GM21526 (cell line): ENCODE data around the gene NLN.
"Not testable (repeated sequence)": the region's sequence is repeated elsewhere in the genome, so short reads cannot be mapped to it uniquely, and the experiment has no call there.

Experiments
- ATAC-seq: cut with Tn5 transposase; IDR thresholded peaks from one replicate; pipeline ENCODE4 v1.9.1; 2021; ENCODE audit warnings: moderate library complexity; ENCODE audit not compliant: unreplicated experiment, low FRiP score

Gene NLN

GRCh38 chr5:65769539-65769938 is 47.5 kb downstream of the NLN start:
- no peak for ATAC-seq

- no peak for ATAC-seq
These were observed 49.3 kb downstream of the NLN start for GRCh38 chr5:65771266-65771665.

DNA sequence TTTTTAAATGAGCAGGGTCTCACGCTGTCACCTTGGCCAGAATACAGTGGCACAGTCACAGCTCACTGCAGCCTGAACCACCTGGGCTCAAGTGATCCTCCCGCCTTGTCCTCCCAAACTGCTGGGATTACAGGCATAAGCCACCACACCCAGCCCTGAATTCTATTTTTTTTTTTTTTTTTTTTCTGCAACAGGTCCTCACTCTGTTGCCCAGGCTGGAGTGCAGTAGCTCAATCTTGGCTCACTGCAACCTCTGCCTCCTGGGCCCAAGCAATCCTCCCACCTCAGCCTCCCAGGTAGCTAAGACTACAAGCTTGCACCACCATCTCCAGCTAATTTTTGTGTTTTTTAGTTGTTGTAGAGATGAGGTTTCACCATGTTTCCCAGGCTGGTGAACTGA is 51.0 kb downstream of the NLN start:
- not testable (repeated sequence) for ATAC-seq

DNA sequence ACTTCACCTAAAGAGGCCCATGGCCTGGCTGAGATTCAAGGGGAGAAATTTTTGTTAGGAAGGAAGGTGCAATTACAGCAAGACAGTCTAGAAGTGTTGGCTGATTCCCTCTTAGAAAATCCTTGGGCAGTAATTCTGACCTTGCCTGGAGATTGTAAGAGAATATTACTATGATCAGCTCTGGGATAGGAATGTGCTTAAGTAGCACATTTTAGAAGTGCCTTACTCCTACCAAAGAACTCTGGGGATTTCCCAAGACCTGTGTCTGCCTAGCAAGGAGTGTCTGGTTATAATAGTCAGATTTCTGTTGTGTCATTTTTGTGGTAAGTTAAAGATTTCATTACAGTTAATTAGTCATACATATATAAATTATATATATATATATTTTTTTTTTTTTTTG is 52.3 kb downstream of the NLN start:
- ATAC-seq = no peak

- ATAC-seq = no peak
These were observed 53.5 kb downstream of the NLN start for GRCh38 chr5:65775476-65775875.

- no peak for ATAC-seq
These were observed 54.6 kb downstream of the NLN start for GRCh38 chr5:65776441-65777141.

DNA sequence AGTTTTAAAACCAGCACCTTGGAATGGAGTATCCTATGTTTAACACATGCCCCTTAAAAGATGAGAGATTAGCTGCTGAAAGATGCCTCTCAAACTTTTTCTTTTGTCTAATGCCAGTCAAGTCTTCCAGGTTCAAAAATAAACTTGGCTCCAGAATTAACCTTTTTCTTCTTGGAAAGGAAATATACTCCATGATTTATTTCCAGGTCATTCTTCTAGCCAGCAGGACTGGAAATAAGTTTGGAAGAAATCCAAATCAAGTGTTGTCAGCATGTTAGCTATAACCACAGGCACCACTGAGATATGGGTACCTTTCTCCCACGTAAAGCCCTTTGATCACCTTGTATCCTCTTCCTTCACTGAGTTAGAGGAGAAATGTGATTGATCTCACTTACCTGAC is 56.1 kb downstream of the NLN start:
- ATAC-seq = no peak

DNA sequence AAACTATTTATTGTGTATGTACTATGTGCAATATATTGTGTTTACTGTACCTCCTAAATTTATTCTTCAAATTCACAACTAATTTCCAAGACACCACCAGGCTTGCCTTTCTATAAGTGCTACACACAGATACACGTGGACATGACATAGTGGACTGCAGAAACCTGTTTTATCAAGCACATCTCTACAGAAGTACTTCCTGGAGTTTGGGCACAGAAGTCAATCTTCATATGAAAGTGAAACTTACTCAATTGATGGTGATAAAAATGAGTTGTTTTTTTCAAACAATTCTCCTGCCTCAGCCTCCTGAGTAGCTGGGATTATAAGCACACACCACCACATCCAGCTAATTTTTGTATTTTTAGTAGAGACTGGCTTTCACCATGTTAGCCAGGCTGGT is 57.6 kb downstream of the NLN start:
- peak; percentile 67 for ATAC-seq

- not testable (repeated sequence) for ATAC-seq
These were observed 66.3 kb downstream of the NLN start for GRCh38 chr5:65788296-65788695.

DNA sequence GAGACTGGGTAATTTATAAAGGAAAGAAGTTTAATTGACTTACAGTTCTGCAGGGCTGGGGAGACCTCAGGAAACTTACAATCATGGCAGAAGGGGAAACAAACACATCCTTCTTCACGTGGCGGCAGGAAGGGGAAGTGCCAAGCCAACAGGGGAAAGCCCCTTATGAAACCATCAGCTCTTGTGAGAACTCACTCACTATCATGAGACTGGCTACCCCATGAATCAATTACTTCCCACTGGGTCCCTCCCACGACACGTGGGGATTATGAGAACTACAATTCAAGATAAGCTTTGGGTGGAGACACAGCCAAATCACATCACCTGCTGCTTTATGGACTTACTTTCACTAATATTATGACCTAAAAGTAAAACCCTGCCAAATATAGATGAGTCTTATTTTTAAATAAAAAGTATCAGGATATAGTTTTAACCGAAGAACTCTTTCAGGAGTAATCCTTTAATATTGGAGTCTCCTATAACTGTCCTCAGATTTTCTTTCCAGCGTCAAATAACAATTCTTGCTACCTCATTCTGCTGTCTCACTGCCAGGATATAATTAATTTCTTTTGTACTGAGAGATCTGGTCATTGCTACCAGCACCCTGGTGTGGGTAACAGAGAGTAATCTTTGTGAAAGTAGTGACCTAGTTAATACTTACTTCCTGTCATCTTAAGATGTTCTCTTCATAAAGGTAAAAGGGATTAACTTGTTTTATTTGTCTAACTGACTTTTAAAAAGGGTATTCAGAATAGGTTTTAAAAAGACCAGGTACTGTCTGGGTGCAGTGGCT is 68.6 kb downstream of the NLN start:
- no peak for ATAC-seq

DNA sequence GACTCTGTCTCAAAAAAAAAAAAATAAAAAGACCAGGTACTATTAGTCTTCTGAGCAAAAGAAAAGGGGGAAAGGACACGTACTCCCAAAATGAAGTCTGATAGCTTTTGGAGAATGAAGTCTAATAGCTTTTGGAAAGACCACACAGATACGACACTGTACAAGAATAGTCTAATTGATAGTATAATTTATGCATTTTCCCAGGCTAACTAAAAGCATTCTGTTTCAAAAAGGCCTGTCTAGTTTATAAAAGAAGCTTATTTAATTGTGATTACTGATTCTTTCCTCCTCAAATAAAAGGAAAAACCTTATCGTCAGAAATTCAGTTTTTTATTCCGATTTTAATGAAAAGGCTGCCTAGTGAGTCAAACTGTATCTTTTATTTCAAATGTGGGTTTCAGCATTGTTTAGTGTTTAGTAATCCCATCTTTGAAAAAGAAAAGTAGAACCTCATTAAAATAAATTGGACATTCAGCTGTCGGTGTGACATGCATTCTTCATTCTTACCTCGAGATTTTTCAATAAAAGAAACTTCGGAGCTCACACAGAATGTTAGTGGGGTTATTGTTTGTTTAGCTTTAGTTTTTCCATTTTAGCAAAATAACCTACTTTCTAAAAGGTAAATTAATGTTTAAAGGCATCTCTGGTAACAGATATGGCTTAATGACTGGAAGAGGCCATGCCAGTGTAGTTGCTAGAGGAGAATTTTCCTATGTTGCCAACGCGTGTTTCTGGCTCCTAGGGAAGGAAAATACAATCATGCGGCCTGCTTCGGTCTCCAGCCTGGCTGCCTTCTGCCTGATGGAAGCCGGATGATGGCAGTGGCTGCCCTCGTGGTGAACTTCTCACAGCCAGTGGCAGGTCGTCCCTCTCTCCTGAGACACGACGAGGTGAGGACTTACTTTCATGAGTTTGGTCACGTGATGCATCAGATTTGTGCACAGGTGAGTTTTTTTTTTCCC is 70.0 kb downstream of the NLN start:
- no peak for ATAC-seq

DNA sequence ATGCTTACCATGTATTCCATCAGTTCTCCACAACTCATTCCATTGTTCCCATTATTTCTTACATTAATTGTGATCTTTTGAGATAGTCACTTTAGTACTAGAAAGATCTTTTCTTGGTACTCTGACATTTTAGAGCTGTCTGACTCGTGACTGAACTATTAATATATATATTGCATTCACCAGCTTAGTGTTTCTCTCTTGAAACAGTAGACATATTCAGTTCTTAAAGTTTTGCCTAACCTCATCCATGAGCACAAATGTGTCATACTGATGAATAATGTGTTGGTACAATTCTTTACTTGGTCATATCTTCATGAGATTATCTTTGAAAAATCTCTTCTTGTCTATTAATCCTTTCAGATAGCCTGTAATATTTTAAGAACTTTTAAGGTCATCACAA is 74.3 kb downstream of the NLN start:
- no peak for ATAC-seq

DNA sequence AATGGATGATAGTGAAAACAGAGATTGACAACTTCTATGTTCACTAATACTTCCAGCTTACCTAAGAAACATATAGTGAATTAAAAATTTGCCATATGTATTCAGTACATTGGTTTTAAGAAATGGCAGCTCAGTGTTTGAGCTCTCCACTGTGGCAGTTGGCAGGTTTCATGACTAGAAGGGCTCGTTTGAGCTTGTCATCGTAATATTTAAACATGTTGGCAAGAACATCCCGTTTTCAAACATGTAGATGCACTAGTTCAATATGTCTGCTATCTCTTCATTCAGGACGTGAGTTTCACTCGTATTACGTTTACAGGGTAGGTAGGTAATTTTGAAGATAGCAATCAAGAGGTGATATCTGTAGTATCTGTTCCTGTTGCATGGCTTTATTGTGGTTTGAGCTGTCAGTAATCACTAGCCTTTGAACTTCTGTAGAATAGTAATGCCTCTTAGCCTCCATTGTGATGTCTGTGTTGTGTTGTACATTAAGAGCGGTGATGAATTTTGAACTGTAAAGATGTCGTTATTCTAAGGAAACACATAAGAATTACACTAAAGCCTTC is 74.8 kb downstream of the NLN start:
- no peak for ATAC-seq

- no peak for ATAC-seq
These were observed 75.5 kb downstream of the NLN start for GRCh38 chr5:65797481-65797880.

DNA sequence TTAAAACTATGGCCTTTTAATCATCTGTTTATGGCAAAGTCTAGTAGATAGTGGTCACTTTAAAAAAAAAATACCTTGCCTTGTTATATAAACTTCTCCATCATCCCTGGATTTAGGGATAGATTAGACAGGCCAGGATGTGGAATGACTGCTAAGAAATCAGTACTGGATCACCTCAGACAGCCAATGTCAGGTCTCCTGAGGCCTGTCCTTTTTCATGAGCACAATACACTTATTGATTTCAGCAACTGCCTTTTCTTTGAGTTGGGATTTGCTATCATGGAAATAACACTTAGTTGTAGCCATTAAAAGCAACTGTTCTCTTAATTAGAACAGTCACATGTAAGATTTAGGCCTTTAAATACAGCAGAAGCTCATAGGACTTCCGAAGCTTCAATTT is 77.9 kb downstream of the NLN start:
- ATAC-seq = no peak

- ATAC-seq = no peak
These were observed 78.8 kb downstream of the NLN start for GRCh38 chr5:65800775-65801174.

DNA sequence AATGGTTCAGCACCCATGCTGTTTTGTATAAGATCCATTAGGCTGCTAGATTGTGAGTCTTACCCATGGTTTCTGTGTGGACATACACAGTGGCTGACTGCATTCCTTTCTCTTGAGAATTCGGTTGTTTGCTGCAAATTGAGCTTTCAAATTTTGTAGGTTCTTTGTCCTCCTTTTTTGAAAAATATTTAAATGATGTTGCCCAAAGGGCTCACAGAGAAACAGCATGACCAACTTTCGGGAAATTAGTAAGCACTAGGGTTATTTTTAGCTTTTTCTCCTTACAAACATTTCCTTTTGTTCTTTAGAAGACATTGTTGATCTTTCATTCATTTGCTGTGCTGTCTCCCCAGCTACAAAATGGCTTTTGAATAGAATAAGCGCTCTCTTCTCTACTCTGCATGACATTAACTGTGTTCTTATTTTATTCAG is 79.4 kb downstream of the NLN start:
- no peak for ATAC-seq

DNA sequence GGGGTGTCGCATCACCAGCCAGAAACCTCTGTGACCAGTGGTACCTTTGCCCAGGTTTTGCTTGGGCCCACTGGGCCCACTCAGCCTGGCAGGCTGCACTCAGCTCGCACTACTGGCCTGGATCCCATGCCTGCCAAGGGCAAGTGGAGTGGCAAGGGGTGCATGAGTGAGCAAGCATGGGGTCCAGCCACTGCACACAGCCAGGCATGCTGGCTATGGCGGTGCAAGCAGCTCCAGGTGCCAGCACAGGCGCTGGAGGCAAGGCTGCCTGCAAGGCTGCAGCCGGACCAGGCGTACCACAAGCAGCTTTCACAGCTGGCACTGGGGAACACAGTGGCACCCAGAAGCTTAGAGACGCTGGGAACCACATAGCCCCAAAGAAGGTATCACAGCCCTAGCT is 80.1 kb downstream of the NLN start:
- ATAC-seq = no peak

GRCh38 chr5:65802820-65803219 is 80.8 kb downstream of the NLN start:
- no peak for ATAC-seq

- no peak for ATAC-seq
These were observed 81.8 kb downstream of the NLN start for GRCh38 chr5:65803699-65804391.
